Smooth muscle cell (in vitro differentiated cells): Measurements from ENCODE around the gene PDZD8. TPM values are rescaled to one million over a fixed set of nuclear protein-coding genes. Genes with fewer than 3 reads are reported as not detected.

ENCODE experiments used
- DNase-seq: peaks from one replicate; lab custom pipeline; 2025; ENCODE audit not compliant: unreplicated experiment; lab: John Stamatoyannopoulos, UW
- H2AFZ ChIP-seq: fragments of 200-600 bp; sonication (generic); 2 replicates; pipeline ENCODE4 v1.6.0; 2016; ENCODE audit warnings: antibody characterized with exemption, low read depth, mild to moderate bottlenecking
- H3F3A ChIP-seq: fragments of 200-600 bp; sonication (generic); 2 replicates; pipeline ENCODE4 v1.6.0; 2017; ENCODE audit warnings: antibody characterized with exemption, low read depth
- H3K27ac ChIP-seq: fragments of 200-600 bp; sonication (generic); 2 replicates; pipeline ENCODE4 v1.5.1; 2016; ENCODE audit warnings: low read depth, mild to moderate bottlenecking
- H3K27me3 ChIP-seq: fragments of 200-600 bp; sonication (generic); 2 replicates; pipeline ENCODE4 v1.6.1; 2016; ENCODE audit warnings: low read depth, mild to moderate bottlenecking
- H3K36me3 ChIP-seq: fragments of 200-600 bp; sonication (generic); 2 replicates; pipeline ENCODE4 v1.5.1; 2016; ENCODE audit warnings: low read depth
- H3K4me1 ChIP-seq: fragments of 200-600 bp; sonication (generic); 2 replicates; pipeline ENCODE4 v1.5.1; 2016; ENCODE audit warnings: low read depth
- H3K4me2 ChIP-seq: fragments of 200-600 bp; sonication (generic); 2 replicates; pipeline ENCODE4 v1.6.0; 2016; ENCODE audit warnings: mild to moderate bottlenecking
- H3K4me3 ChIP-seq: fragments of 200-600 bp; sonication (generic); 2 replicates; pipeline ENCODE4 v1.5.1; 2016; ENCODE audit warnings: mild to moderate bottlenecking
- H3K79me2 ChIP-seq: fragments of 200-600 bp; sonication (generic); 2 replicates; pipeline ENCODE4 v1.6.0; 2016; ENCODE audit warnings: low read depth, mild to moderate bottlenecking
- H3K9ac ChIP-seq: fragments of 200-600 bp; sonication (generic); 2 replicates; pipeline ENCODE4 v1.6.0; 2016; ENCODE audit warnings: low read depth
- H3K9me3 ChIP-seq: fragments of 200-600 bp; sonication (generic); replicated peaks from 2 replicates; pipeline ENCODE4 v1.5.1; 2016; ENCODE audit warnings: low read depth
- H4K20me1 ChIP-seq: fragments of 200-600 bp; sonication (generic); 2 replicates; pipeline ENCODE4 v1.6.0; 2016; ENCODE audit warnings: low read depth
- WGBS: methylation state at CpG from one replicate; pipeline ENCODE4 v1.1.7; 2016; ENCODE audit warnings: low lambda C conversion rate; 5-methylcytosine and 5-hydroxymethylcytosine counted together
- polyA plus RNA-seq: library from polyadenylated mRNA; unstranded; fragments of >200 nt; fragmentation: Nextera tagmentation; extraction: Ambion mirVana; gene quantifications from 2 replicates; pipeline ENCODE4 v1.2.1, GENCODE V29; 2016
- total RNA-seq: library from RNA; depleted of rRNA; stranded (reverse); fragments of >200 nt; gene quantifications from 2 replicates; pipeline ENCODE4 v1.2.3, GENCODE V29; 2014
- TF ChIP-seq, protein P1 (sequence below): fragments of 200-600 bp; sonication (generic); IDR thresholded peaks from 2 replicates; pipeline ENCODE4 v1.5.1; 2017; ENCODE audit warnings: borderline replicate concordance, mild to moderate bottlenecking, antibody characterized with exemption; ENCODE audit not compliant: insufficient read depth, poor library complexity, severe bottlenecking

The PDZD8 gene
- total and polyA plus RNA-seq, 2 experiments from 2014 or later = 6.3 to 22.1 TPM

DNA sequence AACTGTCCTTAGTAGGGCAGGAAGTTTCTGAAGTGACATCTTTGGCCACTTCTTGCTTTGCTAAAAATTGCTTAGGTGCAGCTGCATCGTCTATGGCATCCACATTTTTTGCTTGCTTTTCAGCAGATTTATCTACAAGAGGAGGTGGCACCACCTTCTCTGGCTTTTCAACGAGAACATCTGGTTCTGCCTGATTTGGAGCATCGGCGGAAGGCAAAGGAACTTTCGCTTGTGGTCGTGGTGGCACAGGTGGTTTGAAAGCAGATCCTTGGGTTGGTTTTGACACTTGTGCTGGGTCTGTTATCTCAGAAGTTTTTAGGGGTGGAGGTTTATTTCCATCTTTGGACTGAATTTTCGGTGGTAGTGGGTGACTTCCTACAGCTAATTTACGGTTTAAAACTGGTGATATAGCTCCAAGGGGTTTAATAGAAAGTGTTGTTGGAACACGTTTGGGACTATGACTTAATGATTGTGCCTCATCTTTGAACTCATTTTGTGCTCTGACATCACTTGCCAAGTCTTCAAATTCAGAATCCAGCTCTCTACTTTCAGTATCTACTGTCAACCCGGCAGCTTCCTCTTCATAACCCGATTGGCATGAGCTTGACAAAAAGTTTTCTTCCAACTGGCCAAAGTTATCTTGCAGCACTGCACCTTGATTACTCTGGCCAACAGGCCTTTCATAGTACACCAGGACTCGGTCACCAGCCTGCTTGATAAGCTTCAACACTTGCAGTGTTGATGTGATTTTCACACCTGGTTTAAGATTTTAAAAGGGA, 90.3 kb downstream of the PDZD8 start:
- Histone ChIP-seq H3K36me3 (peaks cover 18% of the 10 kb centered on the region), H2AFZ (no peak overlapping the region), H3K9ac (no peak overlapping the region), H3K4me3 (no peak overlapping the region), H3K4me1 (no peaks in the 10 kb centered on the region), H3K4me2 (no peak overlapping the region), H3K9me3 (no peaks in the 10 kb centered on the region), H4K20me1 (peaks cover 14% of the 10 kb centered on the region), H3F3A (no peaks in the 10 kb centered on the region), H3K79me2 (no peaks in the 10 kb centered on the region), H3K27me3 (no peaks in the 10 kb centered on the region), H3K27ac (no peak overlapping the region)
- no peak for DNase-seq
- WGBS = 97% methylated on average over 12 of the region's 12 CpGs
- TF ChIP-seq, protein P1, sequence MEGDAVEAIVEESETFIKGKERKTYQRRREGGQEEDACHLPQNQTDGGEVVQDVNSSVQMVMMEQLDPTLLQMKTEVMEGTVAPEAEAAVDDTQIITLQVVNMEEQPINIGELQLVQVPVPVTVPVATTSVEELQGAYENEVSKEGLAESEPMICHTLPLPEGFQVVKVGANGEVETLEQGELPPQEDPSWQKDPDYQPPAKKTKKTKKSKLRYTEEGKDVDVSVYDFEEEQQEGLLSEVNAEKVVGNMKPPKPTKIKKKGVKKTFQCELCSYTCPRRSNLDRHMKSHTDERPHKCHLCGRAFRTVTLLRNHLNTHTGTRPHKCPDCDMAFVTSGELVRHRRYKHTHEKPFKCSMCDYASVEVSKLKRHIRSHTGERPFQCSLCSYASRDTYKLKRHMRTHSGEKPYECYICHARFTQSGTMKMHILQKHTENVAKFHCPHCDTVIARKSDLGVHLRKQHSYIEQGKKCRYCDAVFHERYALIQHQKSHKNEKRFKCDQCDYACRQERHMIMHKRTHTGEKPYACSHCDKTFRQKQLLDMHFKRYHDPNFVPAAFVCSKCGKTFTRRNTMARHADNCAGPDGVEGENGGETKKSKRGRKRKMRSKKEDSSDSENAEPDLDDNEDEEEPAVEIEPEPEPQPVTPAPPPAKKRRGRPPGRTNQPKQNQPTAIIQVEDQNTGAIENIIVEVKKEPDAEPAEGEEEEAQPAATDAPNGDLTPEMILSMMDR = no peak

DNA sequence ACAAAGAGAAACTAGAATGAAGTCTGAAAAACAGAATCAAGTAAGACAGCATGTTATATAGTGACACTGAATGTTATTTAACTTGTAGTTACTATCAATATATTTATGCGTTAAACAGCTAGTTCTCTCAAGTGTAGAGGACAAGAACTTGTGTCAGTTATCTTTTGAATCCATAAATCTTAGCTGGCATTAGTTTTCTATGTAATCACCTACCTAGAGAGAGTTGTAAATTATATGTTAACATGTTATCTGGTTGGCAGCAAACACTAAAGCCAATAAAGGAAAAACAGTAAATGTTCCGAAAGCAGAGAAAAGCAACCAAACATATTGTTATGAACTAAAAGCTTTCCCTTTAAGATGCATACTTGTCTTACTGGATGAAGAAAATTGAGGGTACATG, 97.6 kb downstream of the PDZD8 start:
- no peaks in the 10 kb centered on the region for H3K36me3 ChIP-seq
- no peaks in the 10 kb centered on the region for H3F3A ChIP-seq
- no peak overlapping the region for H3K4me3 ChIP-seq
- no peak for DNase-seq
- no peaks in the 10 kb centered on the region for H3K27me3 ChIP-seq
- no peaks in the 10 kb centered on the region for H3K9me3 ChIP-seq
- no peak overlapping the region for H3K9ac ChIP-seq
- peaks cover 10% of the 10 kb centered on the region for H4K20me1 ChIP-seq
- no peaks in the 10 kb centered on the region for H3K4me1 ChIP-seq
- no peak overlapping the region for H3K4me2 ChIP-seq
- H2AFZ ChIP-seq = no peak overlapping the region
- H3K27ac ChIP-seq = no peak overlapping the region
- H3K79me2 ChIP-seq = no peaks in the 10 kb centered on the region
- WGBS = 94% methylated on average over 2 of the region's 2 CpGs
- TF ChIP-seq, protein P1 = no peak

DNA sequence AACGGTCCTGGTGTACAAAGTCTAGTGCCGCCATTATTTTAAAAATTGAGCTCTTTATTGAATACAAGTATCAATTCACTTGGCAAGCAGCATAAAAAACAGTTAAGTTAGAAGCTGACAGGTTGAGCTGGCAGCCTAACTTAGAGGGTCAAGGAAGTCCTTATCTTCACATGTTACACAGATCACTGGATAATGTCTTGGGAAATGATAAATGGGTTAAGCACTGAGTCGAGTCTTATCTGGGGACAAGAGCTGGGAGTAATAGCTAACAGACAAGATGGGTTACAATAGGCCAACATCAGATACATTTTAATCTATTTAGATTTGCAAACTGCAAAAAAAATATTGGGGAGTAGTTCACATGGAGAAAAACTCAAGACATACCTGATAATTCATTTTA, 100.1 kb downstream of the PDZD8 start:
- no peaks in the 10 kb centered on the region for H3K79me2 ChIP-seq
- H3K9me3 ChIP-seq = no peaks in the 10 kb centered on the region
- 75% methylated on average over 3 of the region's 3 CpGs for WGBS
- H3K4me2 ChIP-seq = no peak overlapping the region
- TF ChIP-seq, protein P1 = no peak
- no peaks in the 10 kb centered on the region for H3F3A ChIP-seq
- no peak overlapping the region for H3K27ac ChIP-seq
- no peak overlapping the region for H3K9ac ChIP-seq
- H3K36me3 ChIP-seq = no peaks in the 10 kb centered on the region
- no peak overlapping the region for H2AFZ ChIP-seq
- H3K4me1 ChIP-seq = no peaks in the 10 kb centered on the region
- no peak overlapping the region for H3K4me3 ChIP-seq
- no peaks in the 10 kb centered on the region for H4K20me1 ChIP-seq
- no peak for DNase-seq
- H3K27me3 ChIP-seq = no peaks in the 10 kb centered on the region

DNA sequence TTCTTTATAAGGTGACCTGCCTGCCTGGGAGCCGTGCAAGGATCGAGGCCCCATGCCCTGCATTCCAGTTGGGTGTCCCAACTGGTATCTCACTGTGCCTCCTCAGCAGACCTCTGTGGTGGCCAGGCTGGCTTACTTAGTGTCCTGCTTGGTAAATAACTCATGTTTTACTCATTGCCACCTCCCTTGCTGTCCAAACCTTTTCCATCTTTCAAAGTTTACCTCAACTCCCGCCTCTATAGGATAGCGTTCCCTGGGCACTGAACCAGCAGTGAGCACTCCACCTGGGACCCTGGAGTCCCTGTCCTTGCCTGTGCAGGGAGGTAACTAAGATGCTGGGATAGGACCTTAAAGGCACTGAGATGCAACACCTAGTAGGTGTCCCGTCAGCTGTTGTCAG, 100.7 kb downstream of the PDZD8 start:
- no peak for DNase-seq
- Histone ChIP-seq H3K36me3 (no peaks in the 10 kb centered on the region), H3K4me1 (no peaks in the 10 kb centered on the region), H3K4me2 (no peak overlapping the region), H4K20me1 (no peaks in the 10 kb centered on the region), H3F3A (no peaks in the 10 kb centered on the region), H3K27ac (no peak overlapping the region), H3K27me3 (no peaks in the 10 kb centered on the region), H2AFZ (no peak overlapping the region), H3K4me3 (no peak overlapping the region), H3K79me2 (no peaks in the 10 kb centered on the region), H3K9me3 (no peaks in the 10 kb centered on the region), H3K9ac (no peak overlapping the region)
- 94% methylated on average over 5 of the region's 5 CpGs for WGBS
- TF ChIP-seq, protein P1 = no peak
